ENCODE data around the gene SLC39A11.
"Not testable (repeated sequence)": the region's sequence is repeated elsewhere in the genome, so short reads cannot be mapped to it uniquely, and the experiment has no call there.

Gene SLC39A11

GRCh38 chr17:73105431-73105830 lies 12.9 kb upstream of the SLC39A11 start:
- no peak for DNase-seq

GRCh38 chr17:73104450-73104849 lies 12.0 kb upstream of the SLC39A11 start:
- no peak for DNase-seq

GRCh38 chr17:73103641-73104335 lies 11.3 kb upstream of the SLC39A11 start:
- DNase-seq = no peak

- no peak for DNase-seq
Observed at GRCh38 chr17:73101031-73101430, 8.5 kb upstream of the SLC39A11 start.

- no peak for DNase-seq
Observed at GRCh38 chr17:73100363-73100762, 7.9 kb upstream of the SLC39A11 start.

GRCh38 chr17:73099511-73099910 lies 7.0 kb upstream of the SLC39A11 start:
- DNase-seq = no peak

GRCh38 chr17:73098919-73099318 lies 6.4 kb upstream of the SLC39A11 start:
- DNase-seq = no peak

GRCh38 chr17:73097973-73098765 lies 5.7 kb upstream of the SLC39A11 start:
- not testable (repeated sequence) for DNase-seq

GRCh38 chr17:73096866-73097265 lies 4.4 kb upstream of the SLC39A11 start:
- no peak for DNase-seq

- no peak for DNase-seq
Observed at GRCh38 chr17:73096211-73096610, 3.7 kb upstream of the SLC39A11 start.

GRCh38 chr17:73093286-73093685 lies 798 bp upstream of the SLC39A11 start:
- DNase-seq = no peak

GRCh38 chr17:73091770-73092522 lies 542 bp downstream of the SLC39A11 start:
- DNase-seq = peak; percentile 8

- no peak for DNase-seq
Observed at GRCh38 chr17:73091410-73091769, 1.1 kb downstream of the SLC39A11 start.

- DNase-seq = no peak
Observed at GRCh38 chr17:73090396-73091202, 1.9 kb downstream of the SLC39A11 start.

GRCh38 chr17:73089322-73090317 lies 2.9 kb downstream of the SLC39A11 start:
- DNase-seq = no peak

GRCh38 chr17:73088561-73088960 lies 3.9 kb downstream of the SLC39A11 start:
- DNase-seq = no peak

- DNase-seq = no peak
Observed at GRCh38 chr17:73083432-73083831, 9.1 kb downstream of the SLC39A11 start.

GRCh38 chr17:73074566-73074965 lies 17.9 kb downstream of the SLC39A11 start:
- DNase-seq = no peak

- DNase-seq = no peak
Observed at GRCh38 chr17:73072219-73072962, 20.1 kb downstream of the SLC39A11 start.

GRCh38 chr17:73071066-73071999 lies 21.2 kb downstream of the SLC39A11 start:
- no peak for DNase-seq

All from stimulated activated CD4-positive, alpha-beta T cell treated with anti-CD3 and anti-CD28 coated beads, Interleukin-4, amount 100 ng/mL, for 24 hours (primary cell).